H9 (cell line): ENCODE measurements around the gene TMSB15A. TPM values are rescaled to one million over a fixed set of nuclear protein-coding genes. Genes with fewer than 3 reads are reported as not detected.

Source experiments
- DNase-seq: peaks from one replicate; pipeline ENCODE4 v3.0.0-alpha.2; 2017
- H2AFZ ChIP-seq: one replicate; pipeline ENCODE4 v1.6.1; 2013; ENCODE audit warnings: mild to moderate bottlenecking, low read length, control low read depth, moderate library complexity
- H2AK5ac ChIP-seq: 2 replicates; pipeline ENCODE4 v1.6.1; 2013; ENCODE audit warnings: low read length, control low read depth, mixed read lengths; ENCODE audit not compliant: insufficient read length
- H2BK120ac ChIP-seq: one replicate; pipeline ENCODE4 v1.6.1; 2013; ENCODE audit warnings: low read depth, mild to moderate bottlenecking, low read length, control low read depth, inconsistent platforms; ENCODE audit not compliant: poor library complexity, severe bottlenecking
- H2BK12ac ChIP-seq: 2 replicates; pipeline ENCODE4 v1.6.1; 2013; ENCODE audit warnings: low read length, control low read depth, mixed read lengths, low read depth; ENCODE audit not compliant: insufficient read length
- H2BK15ac ChIP-seq: 2 replicates; pipeline ENCODE4 v1.6.1; 2013; ENCODE audit warnings: low read depth, low read length, control low read depth
- H2BK20ac ChIP-seq: one replicate; pipeline ENCODE4 v1.6.1; 2013; ENCODE audit warnings: low read depth, mild to moderate bottlenecking, low read length, control low read depth, inconsistent platforms; ENCODE audit not compliant: poor library complexity, severe bottlenecking
- H2BK5ac ChIP-seq: 2 replicates; pipeline ENCODE4 v1.6.1; 2013; ENCODE audit warnings: low read length, control low read depth, mixed read lengths; ENCODE audit not compliant: insufficient read length
- H3K14ac ChIP-seq: 2 replicates; pipeline ENCODE4 v1.6.1; 2013; ENCODE audit warnings: low read length, control low read depth; ENCODE audit not compliant: insufficient read depth
- H3K18ac ChIP-seq: 2 replicates; pipeline ENCODE4 v1.6.1; 2013; ENCODE audit warnings: low read depth, mild to moderate bottlenecking, mixed read lengths, low read length, control low read depth; ENCODE audit not compliant: insufficient read length
- H3K23ac ChIP-seq: 2 replicates; pipeline ENCODE4 v1.6.1; 2013; ENCODE audit warnings: low read length, control low read depth, mixed read lengths, low read depth; ENCODE audit not compliant: insufficient read length
- H3K23me2 ChIP-seq: 2 replicates; pipeline ENCODE4 v1.6.1; 2013; ENCODE audit warnings: low read depth, mild to moderate bottlenecking, mixed read lengths, low read length, control low read depth; ENCODE audit not compliant: insufficient read length, poor library complexity, severe bottlenecking
- H3K27ac ChIP-seq: 2 replicates; pipeline ENCODE4 v1.5.1; 2013; ENCODE audit warnings: low read length, control low read depth, mixed read lengths, low read depth; ENCODE audit not compliant: insufficient read length
- H3K27me3 ChIP-seq: 2 replicates; pipeline ENCODE4 v1.6.1; 2013; ENCODE audit warnings: low read length, control low read depth, inconsistent platforms; ENCODE audit not compliant: insufficient read depth
- H3K4ac ChIP-seq: 2 replicates; pipeline ENCODE4 v1.6.1; 2013; ENCODE audit warnings: low read depth, mild to moderate bottlenecking, control low read depth, inconsistent platforms, low read length, moderate library complexity
- H3K4me1 ChIP-seq: 2 replicates; pipeline ENCODE4 v1.6.1; 2013; ENCODE audit warnings: low read length, control low read depth, inconsistent platforms; ENCODE audit not compliant: insufficient read depth
- H3K4me2 ChIP-seq: 2 replicates; pipeline ENCODE4 v1.6.1; 2013; ENCODE audit warnings: low read length, control low read depth, mixed read lengths; ENCODE audit not compliant: insufficient read length, insufficient read depth
- H3K56ac ChIP-seq: 2 replicates; pipeline ENCODE4 v1.6.1; 2013; ENCODE audit warnings: low read depth, mild to moderate bottlenecking, mixed read lengths, low read length, control low read depth; ENCODE audit not compliant: insufficient read length
- H3K79me1 ChIP-seq: 2 replicates; pipeline ENCODE4 v1.6.1; 2013; ENCODE audit warnings: low read depth, mild to moderate bottlenecking, moderate library complexity, low read length, control low read depth, inconsistent platforms; ENCODE audit not compliant: insufficient read depth, poor library complexity, severe bottlenecking
- H3K79me2 ChIP-seq: 2 replicates; pipeline ENCODE4 v1.6.1; 2013; ENCODE audit warnings: low read length, control low read depth, inconsistent platforms; ENCODE audit not compliant: insufficient read depth
- H3K9ac ChIP-seq: 2 replicates; pipeline ENCODE4 v1.6.1; 2013; ENCODE audit warnings: low read length, control low read depth, mixed read lengths; ENCODE audit not compliant: insufficient read length; ENCODE audit errors: extremely low read depth
- H3K9me3 ChIP-seq: one replicate; pipeline ENCODE4 v1.6.1; 2013; ENCODE audit warnings: low read depth, low read length, inconsistent platforms; ENCODE audit not compliant: control insufficient read depth
- H3T11ph ChIP-seq: one replicate; pipeline ENCODE4 v1.6.1; 2013; ENCODE audit warnings: mild to moderate bottlenecking, low read length, control low read depth, inconsistent platforms
- H4K20me1 ChIP-seq: one replicate; pipeline ENCODE4 v1.6.1; 2013; ENCODE audit not compliant: control insufficient read depth, insufficient read length, insufficient read depth
- H4K5ac ChIP-seq: 2 replicates; pipeline ENCODE4 v1.6.1; 2013; ENCODE audit warnings: low read depth, mild to moderate bottlenecking, mixed read lengths, low read length, control low read depth; ENCODE audit not compliant: insufficient read length
- H4K8ac ChIP-seq: replicated peaks from 2 replicates; pipeline ENCODE4 v1.6.1; 2013; ENCODE audit warnings: low read length, control low read depth, mixed read lengths, low read depth; ENCODE audit not compliant: insufficient read length
- H4K91ac ChIP-seq: 2 replicates; pipeline ENCODE4 v1.6.1; 2013; ENCODE audit warnings: low read depth, mild to moderate bottlenecking, moderate library complexity, mixed read lengths, low read length, control low read depth; ENCODE audit not compliant: insufficient read length
- H3K27ac Mint-ChIP-seq, 3 experiments: 2 replicates in 2 of 3; 3 replicates in 1 of 3; pipeline ENCODE4 v1.8.0; 2020 to 2021; ENCODE audit warnings: mixed read lengths in 3 of 3, mild to moderate bottlenecking in 1 of 3, moderate library complexity in 1 of 3
- H3K27me3 Mint-ChIP-seq: 2 replicates; pipeline ENCODE4 v1.8.0; 2021; ENCODE audit warnings: low read depth, mild to moderate bottlenecking, moderate library complexity, mixed read lengths
- H3K36me3 Mint-ChIP-seq, 3 experiments: 2 replicates in 2 of 3; 3 replicates in 1 of 3; pipeline ENCODE4 v1.8.0; 2020 to 2021; ENCODE audit warnings: low read depth in 3 of 3, mixed read lengths in 3 of 3; ENCODE audit not compliant: insufficient read depth in 1 of 3
- H3K4me1 Mint-ChIP-seq, 2 experiments: 2 replicates each; pipeline ENCODE4 v1.8.0; 2020; ENCODE audit warnings: mixed read lengths in 2 of 2
- H3K4me3 Mint-ChIP-seq, 2 experiments: 2 replicates in 1 of 2; 3 replicates in 1 of 2; pipeline ENCODE4 v1.8.0; 2020 to 2021; ENCODE audit warnings: mild to moderate bottlenecking in 2 of 2, mixed read lengths in 2 of 2, moderate library complexity in 1 of 2
- H3K9me3 Mint-ChIP-seq, 2 experiments: 2 replicates in 1 of 2; 3 replicates in 1 of 2; pipeline ENCODE4 v1.8.0; 2020; ENCODE audit warnings: mild to moderate bottlenecking in 2 of 2, mixed read lengths in 2 of 2, moderate library complexity in 1 of 2
- WGBS: extraction: QIAGEN DNeasy Blood & Tissue Kit; methylation state at CpG from one replicate; pipeline ENCODE4 v1.1.7; 2013; ENCODE audit warnings: missing lambda C conversion rate, low lambda C conversion rate, mixed read lengths; ENCODE audit not compliant: insufficient read length; ENCODE audit errors: extremely low coverage; 5-methylcytosine and 5-hydroxymethylcytosine counted together
- total RNA-seq: library from RNA; stranded (reverse); gene quantifications from 2 replicates; pipeline ENCODE4 v1.2.1, GENCODE V29; 2021
- TF ChIP-seq, protein P1 (sequence below): fragments of 200-600 bp; sonication (generic); conservative IDR thresholded peaks from 3 replicates; pipeline ENCODE4 v1.8.0; 2021; ENCODE audit warnings: antibody characterized with exemption, mild to moderate bottlenecking

The TMSB15A gene
- total RNA-seq, 1 experiment from 2014 or later: 69.2 TPM

GRCh38 chrX:102535958-102536357 lies 19.4 kb upstream of the TMSB15A start:
- no CpG with 5 or more reads among the region's 2 CpGs for WGBS
- Histone ChIP-seq H3K56ac (no peak overlapping the region), H2BK5ac (no peak overlapping the region)

More at GRCh38 chrX:102535958-102536357, 19.4 kb upstream of the TMSB15A start:
- Mint-ChIP-seq H3K4me3 (no peak overlapping the region), H3K36me3 (peaks cover 2 to 10% (median 4%) of the 10 kb centered on the region in 3 experiments; a peak in 4 of 7 replicates), H3K9me3 (peaks cover 60 to 71% of the 10 kb centered on the region in 2 experiments), H3K27me3 (peaks cover 2% of the 10 kb centered on the region), H3K27ac (no peak overlapping the region), H3K4me1 (peaks cover 0 to 4% of the 10 kb centered on the region in 2 experiments; a peak in 1 of 4 replicates)
- Histone ChIP-seq H3K4ac (no peak overlapping the region), H2AK5ac (no peak overlapping the region), H3K4me2 (no peak overlapping the region), H3K79me2 (no peaks in the 10 kb centered on the region), H4K5ac (no peak overlapping the region), H2BK12ac (no peak overlapping the region), H2BK15ac (no peak overlapping the region), H2BK120ac (no peak overlapping the region), H3K27me3 (no peaks in the 10 kb centered on the region), H3K9me3 (peaks cover 18% of the 10 kb centered on the region), H3K18ac (no peak overlapping the region), H3K9ac (no peak overlapping the region), H3K23me2 (no peaks in the 10 kb centered on the region), H2BK20ac (no peak overlapping the region), H3K27ac (no peak overlapping the region), H3K23ac (no peak overlapping the region), H4K20me1 (no peaks in the 10 kb centered on the region), H3K4me1 (no peaks in the 10 kb centered on the region), H3K14ac (no peak overlapping the region), H4K91ac (no peak overlapping the region), H3K79me1 (no peaks in the 10 kb centered on the region), H4K8ac (no peak overlapping the region), H2AFZ (no peak overlapping the region), H3T11ph (no peak overlapping the region)
- TF ChIP-seq, protein P1, sequence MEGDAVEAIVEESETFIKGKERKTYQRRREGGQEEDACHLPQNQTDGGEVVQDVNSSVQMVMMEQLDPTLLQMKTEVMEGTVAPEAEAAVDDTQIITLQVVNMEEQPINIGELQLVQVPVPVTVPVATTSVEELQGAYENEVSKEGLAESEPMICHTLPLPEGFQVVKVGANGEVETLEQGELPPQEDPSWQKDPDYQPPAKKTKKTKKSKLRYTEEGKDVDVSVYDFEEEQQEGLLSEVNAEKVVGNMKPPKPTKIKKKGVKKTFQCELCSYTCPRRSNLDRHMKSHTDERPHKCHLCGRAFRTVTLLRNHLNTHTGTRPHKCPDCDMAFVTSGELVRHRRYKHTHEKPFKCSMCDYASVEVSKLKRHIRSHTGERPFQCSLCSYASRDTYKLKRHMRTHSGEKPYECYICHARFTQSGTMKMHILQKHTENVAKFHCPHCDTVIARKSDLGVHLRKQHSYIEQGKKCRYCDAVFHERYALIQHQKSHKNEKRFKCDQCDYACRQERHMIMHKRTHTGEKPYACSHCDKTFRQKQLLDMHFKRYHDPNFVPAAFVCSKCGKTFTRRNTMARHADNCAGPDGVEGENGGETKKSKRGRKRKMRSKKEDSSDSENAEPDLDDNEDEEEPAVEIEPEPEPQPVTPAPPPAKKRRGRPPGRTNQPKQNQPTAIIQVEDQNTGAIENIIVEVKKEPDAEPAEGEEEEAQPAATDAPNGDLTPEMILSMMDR: no peak
- no peak for DNase-seq
